NCI-H146 treated with DMSO at 0.1 percent for 48 hours (cell line): ENCODE results near the gene ANKLE2.
"Not testable (repeated sequence)": the region's sequence is repeated elsewhere in the genome, so short reads cannot be mapped to it uniquely, and the experiment has no call there.

Source experiments
- DNase-seq: peaks from one replicate; lab custom pipeline; 2025; ENCODE audit not compliant: unreplicated experiment; lab: John Stamatoyannopoulos, UW

Gene ANKLE2

GRCh38 chr12:132761032-132761920, at the start of gene ANKLE2:
Gene ANKLE2 (minus strand): TSS chr12:132761832. CDS start chr12:132761798, 34 bp downstream.
- peak; percentile 8 for DNase-seq

GRCh38 chr12:132809391-132809790, 47.8 kb upstream of the ANKLE2 start:
- not testable (repeated sequence) for DNase-seq

- DNase-seq, result no peak
Observed at GRCh38 chr12:132807295-132808092, 45.9 kb upstream of the ANKLE2 start.

DNA sequence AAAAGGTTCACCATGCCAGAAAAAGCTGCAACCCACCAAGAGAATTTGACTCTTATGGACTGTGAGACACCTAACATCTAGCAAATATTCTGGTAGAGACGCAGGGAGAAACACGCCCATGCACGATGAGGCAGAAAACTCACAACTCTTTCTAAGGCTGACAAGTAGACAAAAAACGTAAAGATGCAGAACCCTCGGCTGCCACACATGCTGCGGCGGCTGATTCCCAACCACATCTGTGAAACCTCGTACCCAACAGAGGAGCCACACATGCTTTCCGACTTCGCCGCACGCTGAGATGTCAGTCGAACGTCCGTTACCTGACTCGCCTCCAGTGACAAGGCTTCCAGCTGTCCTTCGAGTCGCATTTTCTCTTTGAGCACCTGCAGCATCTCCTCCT, 45.2 kb upstream of the ANKLE2 start:
- no peak for DNase-seq

- no peak for DNase-seq
Observed at GRCh38 chr12:132804426-132804861, 42.8 kb upstream of the ANKLE2 start.

DNA sequence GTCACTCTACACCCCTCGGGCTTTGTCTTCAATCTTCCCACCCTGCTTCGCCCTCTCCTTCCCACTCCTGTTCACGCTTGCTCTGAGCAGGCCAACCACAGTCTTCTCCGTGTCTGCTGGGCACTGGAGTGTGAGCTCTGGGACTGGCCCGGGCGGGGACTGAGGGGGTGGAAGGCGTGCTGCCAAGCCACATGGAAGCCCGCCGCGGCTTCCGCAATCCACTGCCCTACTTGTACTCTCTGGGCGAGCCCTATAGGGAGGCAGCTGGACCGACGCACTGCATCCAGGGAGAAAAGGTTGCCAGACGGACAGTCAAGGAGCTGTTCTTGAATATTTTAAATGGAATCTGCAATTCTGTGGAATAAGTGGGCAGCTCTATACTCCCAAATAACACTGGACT, 42.3 kb upstream of the ANKLE2 start:
- DNase-seq, result no peak

DNA sequence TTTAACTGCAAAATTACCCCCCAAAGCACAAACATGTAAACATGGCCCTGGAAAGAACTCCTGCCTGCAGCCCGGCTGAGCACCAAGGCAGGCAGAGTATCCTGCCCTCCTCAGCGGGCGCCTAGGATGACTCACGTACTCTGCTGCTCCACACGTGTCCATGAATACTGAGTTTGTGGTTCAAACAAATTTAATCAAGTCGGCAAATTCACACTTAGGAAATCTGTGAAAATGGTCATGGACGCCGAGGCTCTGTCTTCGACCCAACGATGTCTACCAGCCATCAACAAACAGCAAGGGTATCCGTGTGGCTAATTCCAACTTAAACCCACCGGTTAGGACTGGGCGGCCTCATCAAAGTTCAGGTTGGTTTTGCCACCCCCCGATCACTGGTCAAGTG, 41.5 kb upstream of the ANKLE2 start:
- DNase-seq, result no peak

DNA sequence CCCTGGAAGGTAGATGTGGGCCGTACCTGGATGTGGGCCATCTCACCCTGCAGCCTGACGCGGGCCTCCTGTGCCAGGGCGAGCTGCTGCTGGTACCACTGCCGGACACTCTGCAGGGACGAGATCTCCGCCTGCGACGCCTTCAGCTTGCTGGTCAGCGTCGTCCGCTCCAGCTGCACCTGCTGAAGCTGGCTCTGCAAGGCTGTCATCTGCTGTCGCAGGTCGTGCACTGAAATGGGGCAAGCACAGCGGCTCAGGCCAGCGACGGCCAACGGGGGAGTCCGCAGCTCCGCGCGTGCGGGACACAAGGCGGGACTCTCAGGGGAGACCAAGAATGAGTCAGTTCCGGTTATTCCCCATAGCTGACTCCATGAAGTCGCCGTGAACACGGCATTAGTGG, 40.1 kb upstream of the ANKLE2 start:
- no peak for DNase-seq

DNA sequence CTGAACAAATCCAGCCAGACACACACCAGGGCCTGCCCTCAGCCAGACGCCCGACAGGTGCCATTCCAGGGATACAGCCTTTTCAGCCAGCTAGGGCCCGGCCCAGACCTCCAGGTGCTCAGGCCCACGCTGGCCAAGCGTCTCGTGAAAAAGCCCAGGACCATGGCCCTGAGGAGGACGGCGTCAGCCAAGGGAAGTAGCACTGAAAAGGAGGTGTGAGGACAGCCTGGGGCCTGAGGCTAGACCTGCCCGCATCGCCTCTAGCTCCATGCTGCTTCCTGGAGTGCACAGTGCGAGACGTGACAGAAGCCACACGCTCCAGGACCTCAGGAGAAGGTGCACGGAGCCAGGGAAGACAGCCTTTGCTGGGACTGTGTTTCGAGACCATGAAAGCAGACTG, 37.2 kb upstream of the ANKLE2 start:
- no peak for DNase-seq

- DNase-seq, result no peak
Observed at GRCh38 chr12:132797820-132798570, 36.4 kb upstream of the ANKLE2 start.

- no peak for DNase-seq
Observed at GRCh38 chr12:132795847-132796246, 34.2 kb upstream of the ANKLE2 start.

DNA sequence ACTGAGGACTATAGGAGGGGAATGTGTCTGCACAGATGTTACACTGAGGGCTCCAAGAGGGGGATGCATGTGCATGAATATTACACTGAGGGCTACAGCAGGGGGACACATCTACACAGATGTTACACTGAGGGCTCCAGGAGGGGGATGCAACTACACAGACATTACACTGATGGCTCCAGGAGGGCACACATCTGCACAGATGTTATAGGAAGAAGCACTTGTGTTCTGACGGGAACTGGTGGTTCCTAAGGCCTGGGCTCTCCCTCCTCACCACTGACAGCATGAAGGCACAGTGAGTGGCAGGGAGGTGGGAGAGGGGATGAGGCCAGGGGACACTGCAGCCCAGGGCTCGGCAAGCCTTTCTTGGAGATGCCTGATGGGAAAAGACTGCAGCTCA, 30.3 kb upstream of the ANKLE2 start:
- DNase-seq, result not testable (repeated sequence)

- no peak for DNase-seq
Observed at GRCh38 chr12:132789099-132789471, 27.5 kb upstream of the ANKLE2 start.

DNA sequence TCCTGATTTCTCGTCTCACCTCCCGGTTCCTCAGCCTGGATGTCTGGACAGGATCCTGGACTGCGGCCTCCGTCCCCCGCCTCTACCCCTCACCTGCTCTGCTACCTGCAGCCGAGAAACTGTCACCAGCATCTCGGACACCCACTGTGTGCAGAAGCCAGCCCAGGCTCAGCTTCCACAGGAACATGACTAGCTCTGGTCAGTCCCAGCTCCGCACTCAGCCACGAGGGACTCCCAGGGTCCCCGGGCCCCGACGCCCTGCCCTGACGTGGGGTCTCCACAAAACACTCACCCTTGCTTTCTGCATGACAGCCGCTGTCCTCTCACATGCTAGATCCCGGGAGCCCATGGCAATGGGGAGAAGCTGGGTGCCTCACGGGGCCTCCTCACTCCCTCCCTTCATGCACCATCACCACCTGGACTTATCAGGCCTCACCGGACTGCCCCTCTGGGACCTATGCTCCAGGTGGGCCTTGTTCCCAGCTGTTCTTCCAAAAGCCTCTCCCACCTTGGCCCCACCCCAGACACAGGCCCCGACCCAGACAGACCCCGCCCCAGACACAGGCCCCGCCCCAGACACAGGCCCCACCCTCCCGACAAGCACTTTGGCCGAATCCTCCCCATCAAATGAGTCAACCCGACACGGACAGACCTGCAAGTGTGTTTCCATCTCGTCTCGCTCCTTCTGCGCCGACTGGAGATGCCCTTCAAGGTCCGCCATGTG, 26.9 kb upstream of the ANKLE2 start:
- no peak for DNase-seq

DNA sequence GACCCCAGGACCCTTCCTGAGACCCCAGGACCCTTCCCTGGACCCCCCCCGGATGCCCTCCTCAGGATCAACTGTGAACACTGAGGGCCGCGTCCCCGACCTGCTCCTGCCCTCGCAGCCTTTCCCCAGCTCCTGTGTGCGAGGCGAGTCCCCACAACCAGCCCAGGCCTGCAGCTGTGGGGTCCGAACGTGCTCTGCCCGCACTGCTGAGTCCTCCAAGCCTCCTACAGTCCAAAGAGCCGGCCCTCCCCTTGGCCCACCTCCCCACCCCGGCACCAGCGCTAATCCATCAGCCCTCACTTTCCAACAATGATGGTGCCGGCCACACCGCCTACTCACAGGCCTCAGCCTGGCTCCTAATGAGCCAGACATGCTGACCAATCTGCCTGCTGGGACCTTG, 26.2 kb upstream of the ANKLE2 start:
- no peak for DNase-seq

DNA sequence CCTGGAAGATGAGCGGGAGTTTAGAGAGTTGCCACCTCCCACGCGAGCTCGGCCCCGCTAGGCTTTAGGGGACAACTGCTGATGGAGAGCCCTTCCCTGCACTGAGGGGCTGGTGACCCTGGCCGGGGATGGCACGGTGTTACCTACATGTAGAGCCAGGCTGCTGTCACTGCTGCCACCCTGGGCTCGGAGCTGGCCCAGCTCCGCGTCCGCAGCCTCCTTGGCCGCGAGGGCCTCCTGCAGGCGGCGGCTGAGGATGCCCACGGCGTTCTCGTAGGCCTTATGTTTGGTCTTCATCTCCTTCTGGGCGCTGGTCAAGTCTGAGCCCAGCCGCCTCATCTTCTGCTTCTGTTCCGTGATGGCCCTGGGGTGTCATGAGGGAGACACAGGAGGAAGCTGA, 24.6 kb upstream of the ANKLE2 start:
- no peak for DNase-seq

DNA sequence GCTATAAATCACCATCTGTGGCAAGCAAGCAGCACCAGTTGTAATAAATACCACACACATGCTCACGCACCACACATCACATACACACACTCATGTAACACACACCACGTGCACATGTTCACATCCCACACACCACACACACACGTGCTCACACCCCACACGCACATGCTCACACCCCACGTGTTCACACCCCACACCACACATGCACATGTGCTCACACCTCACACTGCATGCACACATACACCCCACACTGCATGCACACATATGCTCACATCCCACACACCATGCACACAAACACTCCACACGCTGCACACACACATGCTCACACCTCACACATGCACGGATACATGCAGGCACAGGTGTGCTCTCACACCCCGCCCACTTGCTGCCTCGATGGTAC, 22.9 kb upstream of the ANKLE2 start:
- no peak for DNase-seq

GRCh38 chr12:132783917-132784531, 22.4 kb upstream of the ANKLE2 start:
- DNase-seq, result no peak

DNA sequence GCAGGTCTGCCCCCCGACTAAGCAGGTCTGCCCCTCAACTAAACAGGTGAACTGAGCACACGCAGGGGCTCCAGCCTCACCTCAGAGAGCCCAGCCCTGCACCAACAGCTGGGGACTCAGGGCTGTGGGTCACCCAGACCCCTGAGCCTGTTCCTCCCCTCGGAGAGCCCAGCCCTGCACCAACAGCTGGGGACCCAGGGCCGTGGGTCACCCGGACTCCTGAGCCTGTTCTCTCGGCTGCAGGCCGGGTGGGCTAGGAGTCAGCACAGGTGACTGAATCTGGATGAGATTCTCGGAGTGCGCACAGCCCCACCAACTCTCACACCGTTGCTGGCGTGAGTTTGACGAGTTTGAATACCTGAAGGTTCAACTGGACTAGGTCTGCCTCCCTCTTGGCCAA, 20.3 kb upstream of the ANKLE2 start:
- no peak for DNase-seq

- DNase-seq, result no peak
Observed at GRCh38 chr12:132779781-132780353, 18.2 kb upstream of the ANKLE2 start.
